HPDE6-E6E7 (cell line): ENCODE measurements around the gene ADAM11.

ENCODE experiments used
- DNase-seq: peaks from one replicate; pipeline ENCODE4 v3.0.0; 2011; ENCODE audit warnings: missing footprints; ENCODE audit errors: extremely low spot score

Gene ADAM11

DNA sequence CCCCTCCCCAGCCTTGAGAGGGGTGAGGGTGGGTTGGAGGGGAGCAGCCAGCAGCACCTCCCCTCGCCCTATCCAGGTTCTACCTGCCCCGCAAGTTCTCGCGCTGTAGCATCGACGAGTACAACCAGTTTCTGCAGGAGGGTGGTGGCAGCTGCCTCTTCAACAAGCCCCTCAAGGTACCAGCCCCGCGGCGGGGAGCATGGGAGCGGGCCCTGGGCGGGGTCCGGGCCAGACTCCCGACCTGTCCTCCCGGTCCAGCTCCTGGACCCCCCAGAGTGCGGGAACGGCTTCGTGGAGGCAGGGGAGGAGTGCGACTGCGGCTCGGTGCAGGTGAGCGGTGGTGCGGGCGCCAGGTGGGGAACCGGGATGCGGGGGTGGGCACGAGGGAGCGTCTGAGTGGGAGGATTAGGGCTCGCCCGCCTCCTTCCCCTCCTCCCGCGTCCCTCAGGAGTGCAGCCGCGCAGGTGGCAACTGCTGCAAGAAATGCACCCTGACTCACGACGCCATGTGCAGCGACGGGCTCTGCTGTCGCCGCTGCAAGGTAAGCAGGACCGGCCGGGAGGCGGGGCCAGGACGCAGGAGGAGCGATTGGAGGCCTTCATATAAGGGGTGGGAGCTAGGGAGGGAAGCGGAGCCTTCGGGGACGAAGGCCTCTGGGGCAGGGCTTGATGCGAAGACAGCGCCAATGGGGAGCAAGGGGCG, 16.5 kb downstream of the ADAM11 start:
- DNase-seq: peak; percentile 99

DNA sequence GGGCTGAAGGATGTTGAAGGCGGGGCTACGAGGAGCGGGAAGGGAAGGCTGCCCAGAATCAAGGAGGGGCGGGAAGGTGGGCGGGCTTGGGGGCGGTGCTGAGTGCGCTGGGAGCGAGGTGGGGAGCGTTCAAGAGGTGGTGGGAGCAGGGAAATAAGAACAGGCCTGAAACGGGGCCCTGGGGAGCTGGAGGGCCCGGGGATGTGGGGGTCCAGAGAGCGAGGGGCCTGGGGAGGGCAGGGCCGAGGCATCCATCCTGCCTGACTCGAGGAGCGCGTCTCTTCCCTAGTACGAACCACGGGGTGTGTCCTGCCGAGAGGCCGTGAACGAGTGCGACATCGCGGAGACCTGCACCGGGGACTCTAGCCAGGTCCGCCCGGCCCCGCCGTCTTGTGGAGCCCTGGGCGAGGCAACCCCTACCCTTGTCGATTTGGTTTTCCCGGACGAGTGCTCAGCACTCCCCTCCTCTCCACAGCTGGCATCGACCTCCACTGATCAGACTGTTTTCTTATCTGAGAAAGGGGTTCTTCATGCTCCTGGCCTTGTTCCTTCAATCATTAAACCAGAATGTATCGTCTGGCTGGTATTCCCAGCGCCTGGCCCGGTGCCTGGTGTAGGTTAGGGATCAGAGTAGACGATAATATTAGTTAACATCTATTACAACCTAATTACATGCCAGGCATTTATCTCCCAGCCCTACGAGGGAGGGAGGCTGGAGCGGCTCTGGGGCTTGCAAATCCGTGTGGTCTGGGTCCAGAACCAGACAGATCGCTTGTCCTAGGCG, 17.2 kb downstream of the ADAM11 start:
- no peak for DNase-seq

DNA sequence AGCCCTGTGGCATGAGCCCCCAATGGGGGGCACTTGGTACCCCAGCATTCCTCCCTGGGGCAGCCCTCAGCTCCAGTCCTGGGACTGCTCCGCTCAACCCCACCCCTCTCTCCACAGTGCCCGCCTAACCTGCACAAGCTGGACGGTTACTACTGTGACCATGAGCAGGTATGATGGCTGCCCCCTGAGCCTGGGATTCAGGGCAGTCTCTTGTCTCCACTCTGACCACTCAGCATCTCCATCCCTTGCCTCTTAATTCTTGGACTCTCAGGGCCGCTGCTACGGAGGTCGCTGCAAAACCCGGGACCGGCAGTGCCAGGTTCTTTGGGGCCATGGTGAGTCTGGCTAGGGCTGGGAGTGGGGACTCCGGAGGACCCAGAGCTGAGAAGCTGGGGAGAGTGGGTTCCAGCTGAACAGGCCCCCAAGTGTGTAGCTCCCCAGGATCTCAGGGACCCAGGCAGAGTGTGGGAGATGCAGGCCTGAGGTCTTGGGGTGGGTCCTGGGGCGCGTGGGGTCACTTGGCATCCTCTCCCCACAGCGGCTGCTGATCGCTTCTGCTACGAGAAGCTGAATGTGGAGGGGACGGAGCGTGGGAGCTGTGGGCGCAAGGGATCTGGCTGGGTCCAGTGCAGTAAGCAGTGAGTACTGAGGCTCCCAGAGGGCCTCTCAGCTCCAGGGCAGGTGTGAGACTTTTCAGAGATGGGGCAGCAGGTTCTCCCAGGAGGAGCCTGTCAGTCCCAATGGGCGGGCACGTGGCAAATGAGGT, 18.0 kb downstream of the ADAM11 start:
- DNase-seq: no peak

DNA sequence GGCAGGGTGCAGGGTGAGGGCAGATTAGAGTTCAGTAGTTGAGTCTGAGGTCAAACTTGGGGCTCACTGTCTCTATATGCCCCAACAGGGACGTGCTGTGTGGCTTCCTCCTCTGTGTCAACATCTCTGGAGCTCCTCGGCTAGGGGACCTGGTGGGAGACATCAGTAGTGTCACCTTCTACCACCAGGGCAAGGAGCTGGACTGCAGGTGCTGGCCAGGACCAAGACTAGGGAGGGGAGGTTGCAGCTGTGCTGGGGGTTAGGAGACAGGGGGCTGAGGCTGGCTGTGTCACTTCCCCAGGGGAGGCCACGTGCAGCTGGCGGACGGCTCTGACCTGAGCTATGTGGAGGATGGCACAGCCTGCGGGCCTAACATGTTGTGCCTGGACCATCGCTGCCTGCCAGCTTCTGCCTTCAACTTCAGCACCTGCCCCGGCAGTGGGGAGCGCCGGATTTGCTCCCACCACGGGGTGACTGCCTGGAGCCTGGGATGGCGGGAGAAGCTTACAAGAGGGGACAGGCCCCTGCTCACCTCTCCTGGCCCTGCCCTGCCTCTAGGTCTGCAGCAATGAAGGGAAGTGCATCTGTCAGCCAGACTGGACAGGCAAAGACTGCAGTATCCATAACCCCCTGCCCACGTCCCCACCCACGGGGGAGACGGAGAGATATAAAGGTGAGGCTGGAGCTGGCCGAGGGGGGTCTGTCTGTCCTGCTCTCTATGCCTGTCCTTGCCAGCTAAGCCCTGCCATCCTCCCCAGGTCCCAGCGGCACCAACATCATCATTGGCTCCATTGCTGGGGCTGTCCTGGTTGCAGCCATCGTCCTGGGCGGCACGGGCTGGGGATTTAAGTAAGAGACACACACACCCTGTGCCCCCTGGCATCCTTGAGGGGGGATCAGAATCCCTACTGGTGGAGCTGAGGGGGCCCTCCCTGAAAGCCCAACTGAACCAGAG, 18.9 kb downstream of the ADAM11 start:
- no peak for DNase-seq

DNA sequence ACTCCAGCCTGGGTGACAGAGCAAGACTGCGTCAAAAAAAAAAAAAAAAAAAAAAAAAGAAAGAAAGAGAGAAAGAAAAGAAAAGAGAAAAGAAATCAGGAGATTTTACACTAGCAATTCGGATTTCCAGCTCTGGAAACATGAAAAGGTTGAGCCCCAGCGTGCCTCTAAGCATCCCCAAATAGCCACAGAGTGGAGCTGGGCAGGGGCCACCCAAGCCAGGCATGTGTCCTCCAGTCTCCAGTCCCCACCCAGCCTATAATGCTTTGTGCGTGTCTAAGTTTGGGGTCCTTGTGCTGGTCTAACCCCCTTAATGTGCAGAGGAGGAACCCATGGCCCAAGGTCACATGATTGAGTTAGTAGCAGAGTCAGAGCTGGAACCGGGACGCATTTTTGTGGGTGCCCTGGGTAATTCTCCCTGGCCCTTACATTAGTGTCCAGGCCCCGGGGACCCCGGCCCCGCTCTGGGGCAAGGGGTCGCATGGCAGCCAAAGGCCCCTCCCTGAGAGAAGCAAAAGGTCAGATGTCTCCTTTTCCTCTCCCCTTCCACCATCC, 19.9 kb downstream of the ADAM11 start:
- DNase-seq: no peak

DNA sequence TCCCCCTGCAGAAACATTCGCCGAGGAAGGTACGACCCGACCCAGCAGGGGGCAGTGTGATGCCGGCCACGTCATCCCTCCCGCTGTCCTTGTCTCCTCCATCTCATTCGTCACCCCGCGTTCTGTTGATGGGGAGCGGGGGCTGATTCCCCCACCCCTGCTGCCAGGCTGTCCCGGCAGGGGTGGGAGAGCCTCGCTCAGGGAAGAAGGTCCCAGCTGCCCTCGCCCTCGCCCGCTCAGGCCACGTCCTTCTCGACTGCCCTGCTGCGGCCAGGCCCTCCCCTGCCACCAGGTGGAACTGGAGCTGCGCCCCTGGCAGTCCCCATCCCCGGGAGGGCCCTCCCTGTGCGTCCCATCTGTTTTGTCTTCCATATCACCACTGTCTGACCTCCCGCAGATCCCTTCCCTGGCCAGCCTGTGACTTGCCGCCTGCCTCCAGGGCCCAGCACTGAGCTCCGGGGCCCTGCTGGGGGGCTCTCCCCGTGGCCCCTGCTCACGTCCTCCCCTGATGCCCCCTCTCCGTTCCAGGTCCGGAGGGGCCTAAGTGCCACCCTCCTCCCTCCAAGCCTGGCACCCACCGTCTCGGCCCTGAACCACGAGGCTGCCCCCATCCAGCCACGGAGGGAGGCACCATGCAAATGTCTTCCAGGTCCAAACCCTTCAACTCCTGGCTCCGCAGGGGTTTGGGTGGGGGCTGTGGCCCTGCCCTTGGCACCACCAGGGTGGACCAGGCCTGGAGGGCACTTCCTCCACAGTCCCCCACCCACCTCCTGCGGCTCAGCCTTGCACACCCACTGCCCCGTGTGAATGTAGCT, 20.6 kb downstream of the ADAM11 start:
- peak; percentile 87 for DNase-seq

DNA sequence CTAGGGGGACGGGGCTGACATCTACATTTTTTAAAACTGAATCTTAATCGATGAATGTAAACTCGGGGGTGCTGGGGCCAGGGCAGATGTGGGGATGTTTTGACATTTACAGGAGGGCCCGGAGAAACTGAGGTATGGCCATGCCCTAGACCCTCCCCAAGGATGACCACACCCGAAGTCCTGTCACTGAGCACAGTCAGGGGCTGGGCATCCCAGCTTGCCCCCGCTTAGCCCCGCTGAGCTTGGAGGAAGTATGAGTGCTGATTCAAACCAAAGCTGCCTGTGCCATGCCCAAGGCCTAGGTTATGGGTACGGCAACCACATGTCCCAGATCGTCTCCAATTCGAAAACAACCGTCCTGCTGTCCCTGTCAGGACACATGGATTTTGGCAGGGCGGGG, 21.4 kb downstream of the ADAM11 start:
- DNase-seq: no peak

DNA sequence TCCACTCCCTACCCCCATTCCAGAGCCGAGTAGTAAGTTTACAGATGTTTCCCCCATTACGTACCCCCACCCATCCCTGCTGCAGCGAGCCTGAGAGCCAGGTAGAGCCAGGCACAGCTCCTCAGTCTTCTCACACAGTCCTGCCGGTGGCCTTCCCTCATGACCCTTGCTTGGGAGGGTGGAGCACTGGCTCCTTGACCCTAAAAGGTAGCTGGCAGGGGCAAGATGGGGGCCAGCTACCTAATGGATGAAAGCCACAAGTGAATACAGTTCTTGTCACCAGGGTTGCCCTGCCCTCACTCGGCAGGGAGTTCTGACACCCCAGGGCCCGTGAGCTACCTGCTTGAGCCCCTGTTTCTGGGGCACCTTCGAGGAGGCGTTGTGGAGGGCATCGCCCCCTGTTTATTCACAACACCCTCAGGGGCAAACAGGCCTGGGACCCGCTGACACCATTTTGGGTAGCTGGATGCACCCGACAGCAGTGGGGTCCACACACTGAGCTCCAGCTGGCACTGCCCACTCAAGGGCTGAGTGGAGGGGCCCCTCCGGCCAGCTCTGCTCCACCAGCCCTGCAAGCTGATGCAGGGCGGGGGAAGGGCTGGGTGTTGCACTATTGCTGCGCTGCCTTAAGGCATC, 22.2 kb downstream of the ADAM11 start:
- no peak for DNase-seq

DNA sequence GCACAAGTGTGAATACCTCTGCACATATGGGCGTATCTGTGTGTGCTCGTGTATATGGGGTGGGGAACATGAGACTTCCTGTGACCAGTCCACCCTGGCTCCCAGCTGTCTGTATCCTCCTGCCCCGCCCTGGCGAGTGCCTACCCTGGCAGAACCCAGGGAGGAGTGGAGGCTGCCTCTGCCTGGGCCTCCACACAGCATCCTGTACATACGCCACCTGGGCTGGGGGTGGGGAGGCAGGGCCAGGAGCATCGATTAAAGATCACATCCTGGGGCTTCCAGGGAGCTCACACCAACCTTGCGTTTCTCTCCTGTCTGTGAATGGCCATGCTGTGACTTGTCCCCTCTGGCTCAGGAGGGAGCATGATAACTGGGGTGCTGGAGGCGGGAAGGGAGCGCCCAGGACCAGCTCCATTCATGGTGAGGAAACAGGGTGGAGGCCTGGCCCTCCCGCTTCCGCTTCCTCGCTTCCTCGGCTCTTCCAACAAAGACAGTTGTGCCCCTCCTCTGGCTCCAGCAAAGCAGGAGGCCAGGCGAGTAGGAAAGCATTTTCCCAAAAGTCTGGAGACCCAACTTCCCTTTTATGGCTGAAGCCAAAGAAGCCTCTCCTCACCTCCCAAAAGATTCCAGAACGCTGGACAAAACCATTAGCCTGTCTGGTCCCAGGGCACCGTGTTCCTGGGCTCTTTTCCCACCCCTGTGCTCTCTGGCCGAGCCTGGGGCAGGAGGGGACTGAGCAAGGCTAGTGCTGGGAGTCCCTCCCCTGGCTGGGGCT, 22.9 kb downstream of the ADAM11 start:
- DNase-seq: no peak

DNA sequence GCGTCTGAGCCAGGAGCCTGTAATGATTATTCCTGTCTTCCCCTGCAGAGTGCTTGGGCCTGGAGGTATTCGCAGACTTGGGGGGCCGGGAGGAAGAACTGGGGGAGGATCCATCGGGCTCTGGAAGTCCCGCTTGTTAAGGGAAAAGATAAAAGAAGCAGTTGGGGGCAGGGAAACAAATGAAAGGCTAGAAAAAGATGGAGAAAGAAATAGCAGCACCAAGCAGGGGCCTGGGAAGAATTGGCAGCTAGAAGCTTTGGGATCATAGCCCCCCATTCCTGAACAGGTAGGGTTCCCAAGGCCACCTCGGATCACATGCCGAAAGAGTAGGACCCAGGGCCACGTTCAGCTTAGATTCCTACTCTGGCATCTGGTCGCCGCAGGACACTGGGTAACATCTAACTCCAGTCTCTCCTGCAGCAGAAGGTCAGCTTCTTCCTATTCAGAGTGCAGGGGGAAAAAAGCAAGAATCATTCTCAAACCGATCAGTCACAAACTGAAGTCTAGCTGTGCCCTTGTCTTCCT, 23.6 kb downstream of the ADAM11 start:
- DNase-seq: no peak

DNA sequence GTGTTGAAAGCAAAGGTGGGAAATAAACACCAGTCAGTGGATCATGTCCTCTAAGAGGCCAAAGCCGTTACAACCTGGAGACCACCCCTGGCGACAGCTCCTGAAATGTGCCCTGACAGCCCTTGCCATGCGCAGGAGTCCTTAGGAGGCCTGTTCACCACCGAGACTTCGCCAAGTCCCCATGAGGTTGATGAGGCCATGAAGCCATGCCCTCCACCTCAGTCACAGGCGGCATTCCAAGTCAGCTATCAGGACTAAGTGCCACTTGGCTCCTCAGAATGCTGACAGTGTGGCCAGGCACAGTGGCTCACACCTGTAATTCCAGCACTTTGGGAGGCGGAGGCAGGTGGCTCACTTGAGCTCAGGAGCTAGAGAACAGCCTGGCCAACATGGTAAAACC, 27.1 kb downstream of the ADAM11 start:
- no peak for DNase-seq

DNA sequence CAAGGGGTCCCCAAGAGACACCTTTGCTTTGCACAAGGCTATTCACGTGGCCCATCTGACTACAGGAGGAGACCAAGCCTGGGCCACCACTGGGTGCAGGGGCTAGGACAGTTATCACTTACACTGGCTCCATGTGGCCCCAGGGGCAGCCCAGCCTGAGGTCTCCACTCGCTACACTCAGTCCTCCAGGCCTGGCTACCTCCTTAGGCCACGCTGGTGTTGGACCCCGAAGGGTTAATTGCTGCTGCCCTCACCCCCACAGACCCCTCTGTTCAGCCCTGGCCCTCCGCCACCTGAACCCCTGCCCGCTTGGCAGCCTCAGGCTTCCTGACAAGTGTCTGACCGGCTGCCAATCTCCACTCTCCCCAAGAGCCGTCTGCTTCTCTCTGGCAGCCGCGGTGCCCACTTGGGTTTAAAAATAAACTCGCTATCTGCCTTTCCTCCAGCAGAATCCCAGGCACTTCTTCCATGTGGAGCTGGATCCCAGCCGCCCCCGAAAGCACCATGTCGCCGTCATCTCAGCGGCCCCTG, 27.8 kb downstream of the ADAM11 start:
- no peak for DNase-seq

DNA sequence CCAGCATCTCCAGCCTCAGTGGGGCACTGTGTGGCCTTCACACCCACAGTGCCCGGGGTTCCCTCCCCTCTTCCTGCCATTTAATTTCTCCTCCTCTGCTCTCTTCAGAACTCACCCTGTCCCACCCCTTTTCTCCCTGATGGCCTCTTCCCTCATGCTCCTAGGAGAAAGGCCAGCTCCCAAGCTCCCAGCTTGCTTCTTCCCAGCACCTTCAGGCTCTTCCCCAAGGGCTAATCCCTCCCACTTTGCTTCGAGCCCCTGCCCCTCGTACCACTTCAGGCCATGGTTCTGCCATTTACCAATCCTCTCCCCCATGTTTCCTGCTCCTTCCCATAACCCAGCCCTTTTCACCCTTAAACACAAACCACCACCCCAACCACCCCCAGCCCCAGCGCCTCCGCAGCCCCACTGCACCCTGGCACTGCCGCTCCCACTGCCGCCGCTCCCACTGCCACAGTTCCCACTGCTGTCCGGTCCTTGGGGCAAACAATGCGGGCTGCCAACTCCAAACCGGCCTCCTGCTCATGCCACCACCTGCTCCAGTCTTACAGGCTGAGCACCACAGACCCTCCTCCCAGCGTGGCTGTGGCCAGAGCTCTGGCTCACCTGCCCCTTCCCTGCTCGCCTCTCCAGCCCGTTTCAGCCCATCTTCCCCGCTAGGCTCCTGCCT, 28.6 kb downstream of the ADAM11 start:
- no peak for DNase-seq

DNA sequence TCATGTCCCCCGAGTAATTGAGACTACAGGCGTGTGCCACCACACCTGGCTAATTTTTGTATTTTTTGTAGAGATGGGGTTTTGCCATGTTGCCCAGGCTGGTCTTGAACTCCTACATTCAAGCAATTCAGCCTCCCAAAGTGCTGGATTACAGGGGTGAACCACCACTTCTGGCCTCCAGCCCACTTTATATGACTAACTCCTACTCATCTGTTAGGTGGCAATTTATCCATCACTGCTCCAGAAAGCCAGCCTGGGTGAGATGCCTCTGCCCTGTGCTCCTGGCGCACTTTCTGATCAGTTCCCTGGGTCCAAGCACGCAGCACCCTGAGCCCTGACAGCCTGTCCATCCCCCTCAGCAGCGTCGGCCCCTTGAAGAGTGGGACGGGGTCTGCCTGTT, 29.4 kb downstream of the ADAM11 start:
- no peak for DNase-seq

DNA sequence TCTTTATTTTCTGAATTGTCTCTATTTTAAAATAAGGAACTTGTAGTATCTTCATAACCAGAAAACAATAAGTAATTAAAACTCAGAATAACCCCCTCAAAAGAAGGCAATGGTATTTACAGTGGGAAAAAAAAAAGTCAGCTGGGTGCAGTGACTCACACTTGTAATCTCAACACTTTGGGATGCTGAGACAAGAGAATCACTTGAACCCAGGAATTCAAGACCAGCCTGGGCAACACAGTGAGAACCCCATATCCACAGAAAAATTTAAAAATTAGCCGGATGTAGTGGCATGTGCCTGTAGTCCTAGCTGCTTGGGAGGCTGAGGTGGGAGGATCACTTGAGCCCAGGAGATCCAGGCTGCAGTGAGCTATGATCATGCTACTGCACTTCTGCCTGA, 33.5 kb downstream of the ADAM11 start:
- no peak for DNase-seq

DNA sequence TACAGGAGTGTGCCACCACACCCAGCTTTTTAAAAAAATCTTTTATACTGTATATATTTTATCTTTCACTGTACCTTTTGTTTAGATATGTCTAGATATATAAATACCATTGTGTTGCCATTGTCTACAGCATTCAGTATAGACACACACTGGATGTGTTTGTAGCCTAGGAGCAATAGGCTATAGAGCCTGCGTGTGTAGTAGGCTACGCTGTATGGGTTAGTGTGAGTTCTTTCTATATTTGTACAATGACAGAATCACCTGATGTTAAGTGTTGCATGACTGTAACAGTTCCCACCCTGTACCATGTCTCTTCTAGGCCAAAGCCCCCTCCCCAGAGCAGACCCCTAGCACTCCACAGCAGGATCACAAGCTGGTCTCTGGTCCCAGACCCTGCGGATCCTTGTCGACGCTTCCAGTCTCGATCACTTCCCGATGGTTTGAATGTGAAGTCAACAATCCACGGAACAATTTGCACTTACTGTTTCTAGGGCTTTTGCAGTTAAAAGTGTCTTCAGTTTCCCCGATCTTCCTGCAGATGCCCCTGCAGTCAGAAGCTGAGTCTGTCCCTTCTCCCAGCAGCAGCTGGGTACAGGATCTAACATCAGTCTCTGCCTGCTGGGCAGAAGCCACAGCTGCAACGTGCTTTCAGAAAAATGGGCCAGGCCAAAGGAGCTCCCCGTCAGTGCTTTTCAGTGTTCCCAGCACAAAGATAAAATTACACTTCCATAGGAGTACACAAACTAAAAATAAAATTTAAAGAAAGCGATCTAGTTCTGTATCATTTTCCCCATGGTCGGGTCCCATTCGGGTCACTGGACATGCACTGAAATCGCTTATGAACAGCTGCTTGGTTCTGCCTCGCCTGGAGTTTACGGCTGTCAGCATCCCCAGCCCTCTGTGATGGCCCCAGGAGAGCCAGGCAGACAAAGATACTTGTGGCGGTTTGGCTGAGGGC, 35.4 kb downstream of the ADAM11 start:
- DNase-seq: no peak
